Measurements from ENCODE around the gene PCID2.

PCID2 gene

GRCh38 chr13:113145496-113145895 is 63.0 kb downstream of the PCID2 start:
- no peak overlapping the region for H3K4me3 ChIP-seq (ENCODE audit: low read length)
- no peaks in the 10 kb centered on the region for H3K9me3 ChIP-seq (ENCODE audit: low read length)
- H2AFZ ChIP-seq (ENCODE audit: low read depth, low read length), result no peak overlapping the region
- no peaks in the 10 kb centered on the region for H3K27me3 ChIP-seq (ENCODE audit: insufficient read depth, low read length)
- no peaks in the 10 kb centered on the region for H3K4me1 ChIP-seq (ENCODE audit: insufficient read depth, low read length)
- no peaks in the 10 kb centered on the region for H3K36me3 ChIP-seq (ENCODE audit: insufficient read depth, low read length)

GRCh38 chr13:113144255-113144629 is 64.2 kb downstream of the PCID2 start:
- Histone ChIP-seq H3K36me3 (ENCODE audit: insufficient read depth, low read length) (no peaks in the 10 kb centered on the region), H3K4me3 (ENCODE audit: low read length) (no peak overlapping the region), H2AFZ (ENCODE audit: low read depth, low read length) (no peak overlapping the region), H3K9me3 (ENCODE audit: low read length) (no peaks in the 10 kb centered on the region), H3K4me1 (ENCODE audit: insufficient read depth, low read length) (no peaks in the 10 kb centered on the region), H3K27me3 (ENCODE audit: insufficient read depth, low read length) (no peaks in the 10 kb centered on the region)

GRCh38 chr13:113143466-113144254 is 64.8 kb downstream of the PCID2 start:
- H2AFZ ChIP-seq (ENCODE audit: low read depth, low read length), result no peak overlapping the region

GRCh38 chr13:113142876-113143275 is 65.6 kb downstream of the PCID2 start:
- Histone ChIP-seq H3K36me3 (ENCODE audit: insufficient read depth, low read length) (no peaks in the 10 kb centered on the region), H3K4me3 (ENCODE audit: low read length) (no peak overlapping the region), H3K27me3 (ENCODE audit: insufficient read depth, low read length) (no peaks in the 10 kb centered on the region), H3K9me3 (ENCODE audit: low read length) (no peaks in the 10 kb centered on the region), H3K4me1 (ENCODE audit: insufficient read depth, low read length) (peaks cover 2% of the 10 kb centered on the region), H2AFZ (ENCODE audit: low read depth, low read length) (no peak overlapping the region)

More at GRCh38 chr13:113143466-113144254, 64.8 kb downstream of the PCID2 start:
- Histone ChIP-seq H3K27me3 (ENCODE audit: insufficient read depth, low read length) (no peaks in the 10 kb centered on the region), H3K4me1 (ENCODE audit: insufficient read depth, low read length) (no peaks in the 10 kb centered on the region), H3K36me3 (ENCODE audit: insufficient read depth, low read length) (no peaks in the 10 kb centered on the region), H3K4me3 (ENCODE audit: low read length) (no peak overlapping the region), H3K9me3 (ENCODE audit: low read length) (no peaks in the 10 kb centered on the region)

- Histone ChIP-seq H2AFZ (ENCODE audit: low read depth, low read length) (no peak overlapping the region), H3K36me3 (ENCODE audit: insufficient read depth, low read length) (no peaks in the 10 kb centered on the region), H3K9me3 (ENCODE audit: low read length) (no peaks in the 10 kb centered on the region), H3K4me3 (ENCODE audit: low read length) (no peak overlapping the region), H3K4me1 (ENCODE audit: insufficient read depth, low read length) (peaks cover 5% of the 10 kb centered on the region), H3K27me3 (ENCODE audit: insufficient read depth, low read length) (no peaks in the 10 kb centered on the region)
Measured at GRCh38 chr13:113141601-113141970, 66.9 kb downstream of the PCID2 start.

- Histone ChIP-seq H2AFZ (ENCODE audit: low read depth, low read length) (no peak overlapping the region), H3K9me3 (ENCODE audit: low read length) (no peaks in the 10 kb centered on the region), H3K4me1 (ENCODE audit: insufficient read depth, low read length) (peaks cover 5% of the 10 kb centered on the region), H3K36me3 (ENCODE audit: insufficient read depth, low read length) (no peaks in the 10 kb centered on the region), H3K4me3 (ENCODE audit: low read length) (no peak overlapping the region), H3K27me3 (ENCODE audit: insufficient read depth, low read length) (no peaks in the 10 kb centered on the region)
Measured at GRCh38 chr13:113140677-113141600, 67.5 kb downstream of the PCID2 start.

- no peaks in the 10 kb centered on the region for H3K27me3 ChIP-seq (ENCODE audit: insufficient read depth, low read length)
- no peak overlapping the region for H3K4me3 ChIP-seq (ENCODE audit: low read length)
- H3K4me1 ChIP-seq (ENCODE audit: insufficient read depth, low read length), result peaks cover 5% of the 10 kb centered on the region
- no peaks in the 10 kb centered on the region for H3K9me3 ChIP-seq (ENCODE audit: low read length)
- no peak overlapping the region for H2AFZ ChIP-seq (ENCODE audit: low read depth, low read length)
- no peaks in the 10 kb centered on the region for H3K36me3 ChIP-seq (ENCODE audit: insufficient read depth, low read length)
Measured at GRCh38 chr13:113139577-113139976, 68.9 kb downstream of the PCID2 start.

GRCh38 chr13:113138792-113139551 is 69.5 kb downstream of the PCID2 start:
- H3K27me3 ChIP-seq (ENCODE audit: insufficient read depth, low read length), result no peaks in the 10 kb centered on the region
- peaks cover 5% of the 10 kb centered on the region for H3K4me1 ChIP-seq (ENCODE audit: insufficient read depth, low read length)
- no peak overlapping the region for H3K4me3 ChIP-seq (ENCODE audit: low read length)
- H3K9me3 ChIP-seq (ENCODE audit: low read length), result no peaks in the 10 kb centered on the region
- no peak overlapping the region for H2AFZ ChIP-seq (ENCODE audit: low read depth, low read length)
- no peaks in the 10 kb centered on the region for H3K36me3 ChIP-seq (ENCODE audit: insufficient read depth, low read length)

- Histone ChIP-seq H3K9me3 (ENCODE audit: low read length) (no peaks in the 10 kb centered on the region), H3K4me1 (ENCODE audit: insufficient read depth, low read length) (peaks cover 5% of the 10 kb centered on the region), H2AFZ (ENCODE audit: low read depth, low read length) (no peak overlapping the region), H3K36me3 (ENCODE audit: insufficient read depth, low read length) (no peaks in the 10 kb centered on the region), H3K4me3 (ENCODE audit: low read length) (no peak overlapping the region), H3K27me3 (ENCODE audit: insufficient read depth, low read length) (peaks cover 2% of the 10 kb centered on the region)
Measured at GRCh38 chr13:113137691-113138298, 70.7 kb downstream of the PCID2 start.

GRCh38 chr13:113135281-113135760 is 73.1 kb downstream of the PCID2 start:
- no peak overlapping the region for H3K4me3 ChIP-seq (ENCODE audit: low read length)
- peaks cover 5% of the 10 kb centered on the region for H3K4me1 ChIP-seq (ENCODE audit: insufficient read depth, low read length)
- peaks cover 4% of the 10 kb centered on the region for H3K27me3 ChIP-seq (ENCODE audit: insufficient read depth, low read length)
- no peaks in the 10 kb centered on the region for H3K9me3 ChIP-seq (ENCODE audit: low read length)
- H2AFZ ChIP-seq (ENCODE audit: low read depth, low read length), result no peak overlapping the region
- H3K36me3 ChIP-seq (ENCODE audit: insufficient read depth, low read length), result no peaks in the 10 kb centered on the region

- Histone ChIP-seq H3K9me3 (ENCODE audit: low read length) (no peaks in the 10 kb centered on the region), H3K27me3 (ENCODE audit: insufficient read depth, low read length) (peaks cover 4% of the 10 kb centered on the region), H3K36me3 (ENCODE audit: insufficient read depth, low read length) (no peaks in the 10 kb centered on the region), H3K4me3 (ENCODE audit: low read length) (no peak overlapping the region), H3K4me1 (ENCODE audit: insufficient read depth, low read length) (no peaks in the 10 kb centered on the region), H2AFZ (ENCODE audit: low read depth, low read length) (no peak overlapping the region)
Measured at GRCh38 chr13:113129921-113130750, 78.3 kb downstream of the PCID2 start.

- Histone ChIP-seq H3K27me3 (ENCODE audit: insufficient read depth, low read length) (peaks cover 4% of the 10 kb centered on the region), H3K9me3 (ENCODE audit: low read length) (no peaks in the 10 kb centered on the region), H2AFZ (ENCODE audit: low read depth, low read length) (no peak overlapping the region), H3K4me1 (ENCODE audit: insufficient read depth, low read length) (no peaks in the 10 kb centered on the region), H3K4me3 (ENCODE audit: low read length) (no peak overlapping the region), H3K36me3 (ENCODE audit: insufficient read depth, low read length) (no peaks in the 10 kb centered on the region)
Measured at GRCh38 chr13:113129480-113129879, 79.0 kb downstream of the PCID2 start.
